GM12878 (cell line): Measurements from ENCODE around the gene TDP1. TPM values are rescaled to one million over a fixed set of nuclear protein-coding genes. Genes with fewer than 3 reads are reported as not detected.

Experiments used
- MEF2A ChIP-seq: IDR thresholded peaks from 2 replicates; pipeline ENCODE4 v1.6.1; 2011; ENCODE audit warnings: low read depth, mild to moderate bottlenecking, low read length, moderate library complexity; ENCODE audit not compliant: insufficient read depth
- MXI1 ChIP-seq: fragments of 150-350 bp; IDR thresholded peaks from 2 replicates; pipeline ENCODE4 v1.6.1; 2011; ENCODE audit warnings: low read depth, mild to moderate bottlenecking, inconsistent platforms, low read length, improper control_type of control experiment
- NFXL1 ChIP-seq: fragments of 450-650 bp; IDR thresholded peaks from 2 replicates; pipeline ENCODE4 v1.6.1; 2017; ENCODE audit warnings: antibody characterized with exemption, mild to moderate bottlenecking, borderline replicate concordance
- NR2C2 ChIP-seq: IDR thresholded peaks from 2 replicates; pipeline ENCODE4 v1.6.1; 2011; ENCODE audit warnings: borderline replicate concordance, low read depth; ENCODE audit not compliant: control insufficient read depth, insufficient read length
- RAD21 ChIP-seq: IDR thresholded peaks from 2 replicates; pipeline ENCODE4 v1.6.1; 2011; ENCODE audit warnings: mild to moderate bottlenecking, low read depth, low read length, moderate library complexity; ENCODE audit not compliant: insufficient read depth
- RAD51 ChIP-seq: fragments of 450-650 bp; IDR thresholded peaks from 2 replicates; pipeline ENCODE4 v1.6.1; 2016; ENCODE audit warnings: moderate library complexity, mild to moderate bottlenecking, inconsistent platforms
- RFX5 ChIP-seq: IDR thresholded peaks from 2 replicates; pipeline ENCODE4 v1.6.1; 2011; ENCODE audit warnings: low read depth, low read length, improper control_type of control experiment
- SMARCA5 ChIP-seq: fragments of 450-650 bp; IDR thresholded peaks from 2 replicates; pipeline ENCODE4 v1.6.1; 2017; ENCODE audit warnings: mild to moderate bottlenecking
- SPI1 ChIP-seq: IDR thresholded peaks from 2 replicates; pipeline ENCODE4 v1.6.1; 2011; ENCODE audit warnings: low read depth, mild to moderate bottlenecking, low read length, moderate library complexity, borderline replicate concordance; ENCODE audit not compliant: insufficient read depth
- TARDBP ChIP-seq: IDR thresholded peaks from 2 replicates; pipeline ENCODE4 v1.6.1; 2016; ENCODE audit warnings: borderline replicate concordance
- TCF12 ChIP-seq: IDR thresholded peaks from 2 replicates; pipeline ENCODE4 v1.6.1; 2011; ENCODE audit warnings: low read depth, mild to moderate bottlenecking, low read length
- polyA plus RNA-seq, 11 experiments: library from polyadenylated mRNA; depleted of rRNA in 4 of 11; unstranded in 6 of 11; stranded (reverse) in 5 of 11; fragments of >200 nt; fragmentation: Nextera tagmentation in 4 of 11; fragmentation: Illumina TruSeq in 1 of 11; extraction: Ambion mirVana in 4 of 11; extraction: Trizol in 1 of 11; gene quantifications; 1 replicate in 1 of 11; 2 replicates in 10 of 11; pipeline versions ENCODE4 v1.2.1 to v1.2.3, GENCODE V29; 2011 to 2016; ENCODE audit warnings: inconsistent platforms in 2 of 11, missing spikeins in 2 of 11, low read depth in 1 of 11
- total RNA-seq, 4 experiments: library from RNA; depleted of rRNA in 3 of 4; stranded (reverse); fragments of >200 nt in 3 of 4; fragmentation: Illumina TruSeq in 1 of 4; extraction: Trizol in 1 of 4; gene quantifications; 2 replicates each; pipeline versions ENCODE4 v1.2.1 to v1.2.3, GENCODE V29; 2013 to 2021
- TF ChIP-seq, protein P1 (sequence below): fragments of 450-650 bp; IDR thresholded peaks from 2 replicates; pipeline ENCODE4 v1.6.1; 2017; ENCODE audit warnings: mild to moderate bottlenecking, moderate library complexity
- TF ChIP-seq, protein P2 (sequence below): fragments of 450-650 bp; IDR thresholded peaks from 2 replicates; pipeline ENCODE4 v1.6.1; 2017; ENCODE audit warnings: mild to moderate bottlenecking, low read depth, inconsistent platforms; ENCODE audit not compliant: poor library complexity, severe bottlenecking
- TF ChIP-seq, protein P3 (sequence below): fragments of 450-650 bp; formaldehyde crosslinking; IDR thresholded peaks from 2 replicates; pipeline ENCODE4 v1.5.0; 2022; ENCODE audit warnings: mild to moderate bottlenecking, missing genetic modification characterization

The TDP1 gene
- total and polyA plus RNA-seq, 10 of the 15 experiments (the other 5 are each of a cell fraction or from before 2014, with no cell fraction given): 40.2 to 60.4 (median 54.1) TPM

DNA sequence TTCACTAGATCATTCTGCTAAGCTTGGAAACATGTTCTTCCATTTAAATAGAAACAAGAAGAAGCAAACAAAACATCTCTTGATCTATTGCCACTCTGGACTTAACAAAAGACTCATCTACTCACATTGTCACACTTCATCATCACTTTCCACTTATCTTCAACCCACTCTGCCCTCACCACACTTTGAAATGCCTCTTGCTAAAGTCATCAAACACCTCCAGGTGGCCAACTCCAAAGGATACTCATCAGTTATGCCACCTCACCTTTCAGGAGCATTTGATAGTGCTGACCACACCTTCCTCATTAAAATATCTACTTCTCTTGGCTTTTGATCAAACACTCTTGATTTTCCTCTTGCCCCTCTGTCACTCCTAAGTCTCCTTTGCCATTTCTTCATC lies 8.4 kb upstream of the TDP1 start (continued):
- TF ChIP-seq, protein P1, sequence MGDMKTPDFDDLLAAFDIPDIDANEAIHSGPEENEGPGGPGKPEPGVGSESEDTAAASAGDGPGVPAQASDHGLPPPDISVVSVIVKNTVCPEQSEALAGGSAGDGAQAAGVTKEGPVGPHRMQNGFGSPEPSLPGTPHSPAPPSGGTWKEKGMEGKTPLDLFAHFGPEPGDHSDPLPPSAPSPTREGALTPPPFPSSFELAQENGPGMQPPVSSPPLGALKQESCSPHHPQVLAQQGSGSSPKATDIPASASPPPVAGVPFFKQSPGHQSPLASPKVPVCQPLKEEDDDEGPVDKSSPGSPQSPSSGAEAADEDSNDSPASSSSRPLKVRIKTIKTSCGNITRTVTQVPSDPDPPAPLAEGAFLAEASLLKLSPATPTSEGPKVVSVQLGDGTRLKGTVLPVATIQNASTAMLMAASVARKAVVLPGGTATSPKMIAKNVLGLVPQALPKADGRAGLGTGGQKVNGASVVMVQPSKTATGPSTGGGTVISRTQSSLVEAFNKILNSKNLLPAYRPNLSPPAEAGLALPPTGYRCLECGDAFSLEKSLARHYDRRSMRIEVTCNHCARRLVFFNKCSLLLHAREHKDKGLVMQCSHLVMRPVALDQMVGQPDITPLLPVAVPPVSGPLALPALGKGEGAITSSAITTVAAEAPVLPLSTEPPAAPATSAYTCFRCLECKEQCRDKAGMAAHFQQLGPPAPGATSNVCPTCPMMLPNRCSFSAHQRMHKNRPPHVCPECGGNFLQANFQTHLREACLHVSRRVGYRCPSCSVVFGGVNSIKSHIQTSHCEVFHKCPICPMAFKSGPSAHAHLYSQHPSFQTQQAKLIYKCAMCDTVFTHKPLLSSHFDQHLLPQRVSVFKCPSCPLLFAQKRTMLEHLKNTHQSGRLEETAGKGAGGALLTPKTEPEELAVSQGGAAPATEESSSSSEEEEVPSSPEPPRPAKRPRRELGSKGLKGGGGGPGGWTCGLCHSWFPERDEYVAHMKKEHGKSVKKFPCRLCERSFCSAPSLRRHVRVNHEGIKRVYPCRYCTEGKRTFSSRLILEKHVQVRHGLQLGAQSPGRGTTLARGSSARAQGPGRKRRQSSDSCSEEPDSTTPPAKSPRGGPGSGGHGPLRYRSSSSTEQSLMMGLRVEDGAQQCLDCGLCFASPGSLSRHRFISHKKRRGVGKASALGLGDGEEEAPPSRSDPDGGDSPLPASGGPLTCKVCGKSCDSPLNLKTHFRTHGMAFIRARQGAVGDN: no peak
- no peak for TF ChIP-seq MEF2A
- TF ChIP-seq RAD51: no peak
- no peak for TF ChIP-seq NFXL1
- TF ChIP-seq RFX5: no peak
- TF ChIP-seq RAD21: no peak
- TF ChIP-seq SPI1: no peak
- TF ChIP-seq, protein P2, sequence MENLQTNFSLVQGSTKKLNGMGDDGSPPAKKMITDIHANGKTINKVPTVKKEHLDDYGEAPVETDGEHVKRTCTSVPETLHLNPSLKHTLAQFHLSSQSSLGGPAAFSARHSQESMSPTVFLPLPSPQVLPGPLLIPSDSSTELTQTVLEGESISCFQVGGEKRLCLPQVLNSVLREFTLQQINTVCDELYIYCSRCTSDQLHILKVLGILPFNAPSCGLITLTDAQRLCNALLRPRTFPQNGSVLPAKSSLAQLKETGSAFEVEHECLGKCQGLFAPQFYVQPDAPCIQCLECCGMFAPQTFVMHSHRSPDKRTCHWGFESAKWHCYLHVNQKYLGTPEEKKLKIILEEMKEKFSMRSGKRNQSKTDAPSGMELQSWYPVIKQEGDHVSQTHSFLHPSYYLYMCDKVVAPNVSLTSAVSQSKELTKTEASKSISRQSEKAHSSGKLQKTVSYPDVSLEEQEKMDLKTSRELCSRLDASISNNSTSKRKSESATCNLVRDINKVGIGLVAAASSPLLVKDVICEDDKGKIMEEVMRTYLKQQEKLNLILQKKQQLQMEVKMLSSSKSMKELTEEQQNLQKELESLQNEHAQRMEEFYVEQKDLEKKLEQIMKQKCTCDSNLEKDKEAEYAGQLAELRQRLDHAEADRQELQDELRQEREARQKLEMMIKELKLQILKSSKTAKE: no peak
- TF ChIP-seq NR2C2: no peak
- no peak for TF ChIP-seq MXI1
- TF ChIP-seq TCF12: no peak
- TF ChIP-seq SMARCA5: no peak
- TF ChIP-seq, protein P3, sequence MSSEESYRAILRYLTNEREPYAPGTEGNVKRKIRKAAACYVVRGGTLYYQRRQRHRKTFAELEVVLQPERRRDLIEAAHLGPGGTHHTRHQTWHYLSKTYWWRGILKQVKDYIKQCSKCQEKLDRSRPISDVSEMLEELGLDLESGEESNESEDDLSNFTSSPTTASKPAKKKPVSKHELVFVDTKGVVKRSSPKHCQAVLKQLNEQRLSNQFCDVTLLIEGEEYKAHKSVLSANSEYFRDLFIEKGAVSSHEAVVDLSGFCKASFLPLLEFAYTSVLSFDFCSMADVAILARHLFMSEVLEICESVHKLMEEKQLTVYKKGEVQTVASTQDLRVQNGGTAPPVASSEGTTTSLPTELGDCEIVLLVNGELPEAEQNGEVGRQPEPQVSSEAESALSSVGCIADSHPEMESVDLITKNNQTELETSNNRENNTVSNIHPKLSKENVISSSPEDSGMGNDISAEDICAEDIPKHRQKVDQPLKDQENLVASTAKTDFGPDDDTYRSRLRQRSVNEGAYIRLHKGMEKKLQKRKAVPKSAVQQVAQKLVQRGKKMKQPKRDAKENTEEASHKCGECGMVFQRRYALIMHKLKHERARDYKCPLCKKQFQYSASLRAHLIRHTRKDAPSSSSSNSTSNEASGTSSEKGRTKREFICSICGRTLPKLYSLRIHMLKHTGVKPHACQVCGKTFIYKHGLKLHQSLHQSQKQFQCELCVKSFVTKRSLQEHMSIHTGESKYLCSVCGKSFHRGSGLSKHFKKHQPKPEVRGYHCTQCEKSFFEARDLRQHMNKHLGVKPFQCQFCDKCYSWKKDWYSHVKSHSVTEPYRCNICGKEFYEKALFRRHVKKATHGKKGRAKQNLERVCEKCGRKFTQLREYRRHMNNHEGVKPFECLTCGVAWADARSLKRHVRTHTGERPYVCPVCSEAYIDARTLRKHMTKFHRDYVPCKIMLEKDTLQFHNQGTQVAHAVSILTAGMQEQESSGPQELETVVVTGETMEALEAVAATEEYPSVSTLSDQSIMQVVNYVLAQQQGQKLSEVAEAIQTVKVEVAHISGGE (CRISPR knock-in tag): no peak
- TF ChIP-seq TARDBP: no peak
- TF ChIP-seq, all 136 proteins: peak for 0
